Peyer's patch (tissue), 4 donors: Measurements from ENCODE around the gene ACTN4.

Source experiments
- CTCF ChIP-seq, 6 experiments: fragments of 450-650 bp in 4 of 6; fragments of 200-600 bp in 2 of 6; sonication (generic) in 1 of 6; IDR thresholded peaks; one replicate each; pipeline ENCODE4 v1.5.1; 2017 to 2019; ENCODE audit warnings: antibody characterized with exemption in 6 of 6, mild to moderate bottlenecking in 3 of 6, moderate library complexity in 1 of 6
- POLR2A ChIP-seq, 2 donors: fragments of 450-650 bp; IDR thresholded peaks; one replicate each; pipeline ENCODE4 v1.5.1; 2017; ENCODE audit warnings: antibody characterized with exemption in 2 of 2, mild to moderate bottlenecking in 2 of 2, moderate library complexity in 2 of 2

- TF ChIP-seq CTCF (IDR thresholded peaks at IDR 0.05), result no peak
- TF ChIP-seq POLR2A (IDR thresholded peaks at IDR 0.05), result no peak
Measured at GRCh38 chr19:38673030-38673429, 25.6 kb downstream of the ACTN4 start.
